CD4-positive, alpha-beta memory T cell (primary cell): ENCODE measurements around the gene FZD1. TPM values are rescaled to one million over a fixed set of nuclear protein-coding genes. Genes with fewer than 3 reads are reported as not detected.

ENCODE experiments used
- CTCF ChIA-PET: fragments of 350-600 bp; sonication (Branson Sonifier 250); formaldehyde crosslinking; loops from one replicate; lab custom pipeline; 2021; ENCODE audit warnings: inconsistent platforms; ENCODE audit not compliant: partially characterized antibody; lab: Charles Lee
- POLR2A ChIA-PET: fragments of 350-600 bp; sonication (Branson Sonifier 250); formaldehyde crosslinking; loops from one replicate; lab custom pipeline; 2021; ENCODE audit not compliant: partially characterized antibody; lab: Charles Lee
- DNase-seq, 5 donors: peaks; one replicate each; pipeline versions ENCODE4 v3.0.0 to v3.0.0-alpha.2; 2020 to 2022; ENCODE audit warnings: mixed read lengths in 1 of 5
- H3K27ac ChIP-seq: one replicate; pipeline ENCODE4 v1.7.0; 2013; ENCODE audit warnings: low read depth, low read length
- H3K27me3 ChIP-seq: 2 replicates; pipeline ENCODE4 v1.7.0; 2013; ENCODE audit warnings: mild to moderate bottlenecking, low read length, moderate library complexity; ENCODE audit not compliant: insufficient read depth
- H3K36me3 ChIP-seq: 2 replicates; pipeline ENCODE4 v1.7.0; 2013; ENCODE audit warnings: mild to moderate bottlenecking, low read length, moderate library complexity; ENCODE audit not compliant: insufficient read depth
- H3K4me1 ChIP-seq: 2 replicates; pipeline ENCODE4 v1.7.0; 2013; ENCODE audit warnings: mild to moderate bottlenecking, low read length, moderate library complexity; ENCODE audit not compliant: insufficient read depth
- H3K4me3 ChIP-seq, 2 donors: one replicate each; pipeline ENCODE4 v1.7.0; 2013; ENCODE audit warnings: low read length in 2 of 2, mild to moderate bottlenecking in 1 of 2
- H3K9me3 ChIP-seq, 2 donors: one replicate each; pipeline ENCODE4 v1.7.0; 2013; ENCODE audit warnings: low read length in 2 of 2, control low read depth in 1 of 2; ENCODE audit not compliant: control insufficient read depth in 1 of 2
- H3K27ac Mint-ChIP-seq, 7 donors: one replicate each; pipeline ENCODE4 v1.8.0; 2020 to 2021; ENCODE audit warnings: mixed read lengths in 7 of 7, mild to moderate bottlenecking in 6 of 7, inconsistent platforms in 3 of 7, moderate library complexity in 3 of 7
- H3K27me3 Mint-ChIP-seq, 2 donors: one replicate each; pipeline ENCODE4 v1.8.0; 2020 to 2021; ENCODE audit warnings: mixed read lengths in 2 of 2
- H3K36me3 Mint-ChIP-seq, 2 donors: one replicate each; pipeline ENCODE4 v1.8.0; 2020 to 2021; ENCODE audit warnings: mixed read lengths in 2 of 2, inconsistent platforms in 1 of 2, mild to moderate bottlenecking in 1 of 2
- H3K4me1 Mint-ChIP-seq, 4 donors: one replicate each; pipeline ENCODE4 v1.8.0; 2020 to 2021; ENCODE audit warnings: mixed read lengths in 4 of 4, mild to moderate bottlenecking in 1 of 4
- H3K4me3 Mint-ChIP-seq, 8 donors: one replicate each; pipeline ENCODE4 v1.8.0; 2020 to 2021; ENCODE audit warnings: mixed read lengths in 8 of 8, mild to moderate bottlenecking in 7 of 8, moderate library complexity in 6 of 8, inconsistent platforms in 3 of 8
- H3K9me3 Mint-ChIP-seq, 8 donors: one replicate each; pipeline ENCODE4 v1.8.0; 2020 to 2021; ENCODE audit warnings: mixed read lengths in 8 of 8, mild to moderate bottlenecking in 5 of 8, inconsistent platforms in 3 of 8, moderate library complexity in 1 of 8
- intact Hi-C: fragments of 100-400 bp; cut with micrococcal nuclease; formaldehyde crosslinking; loops from one replicate; pipeline ENCODE4 v1.15.1; 2023
- polyA plus RNA-seq, 2 donors: library from polyadenylated mRNA; unstranded; fragments of 300-500 nt; fragmentation: Illumina TruSeq; gene quantifications; one replicate each; pipeline ENCODE4 v1.2.3, GENCODE V29; 2021
- total RNA-seq, 2 experiments: library from RNA; stranded (reverse); gene quantifications; one replicate each; pipeline ENCODE4 v1.2.3, GENCODE V29; 2021

The FZD1 gene
- total and polyA plus RNA-seq, 4 experiments from 2014 or later = 0.08 to 0.09 TPM; not detected in 2

DNA sequence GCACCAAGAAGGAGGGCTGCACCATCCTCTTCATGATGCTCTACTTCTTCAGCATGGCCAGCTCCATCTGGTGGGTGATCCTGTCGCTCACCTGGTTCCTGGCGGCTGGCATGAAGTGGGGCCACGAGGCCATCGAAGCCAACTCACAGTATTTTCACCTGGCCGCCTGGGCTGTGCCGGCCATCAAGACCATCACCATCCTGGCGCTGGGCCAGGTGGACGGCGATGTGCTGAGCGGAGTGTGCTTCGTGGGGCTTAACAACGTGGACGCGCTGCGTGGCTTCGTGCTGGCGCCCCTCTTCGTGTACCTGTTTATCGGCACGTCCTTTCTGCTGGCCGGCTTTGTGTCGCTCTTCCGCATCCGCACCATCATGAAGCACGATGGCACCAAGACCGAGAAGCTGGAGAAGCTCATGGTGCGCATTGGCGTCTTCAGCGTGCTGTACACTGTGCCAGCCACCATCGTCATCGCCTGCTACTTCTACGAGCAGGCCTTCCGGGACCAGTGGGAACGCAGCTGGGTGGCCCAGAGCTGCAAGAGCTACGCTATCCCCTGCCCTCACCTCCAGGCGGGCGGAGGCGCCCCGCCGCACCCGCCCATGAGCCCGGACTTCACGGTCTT is 1.9 kb downstream of the FZD1 start:
- POLR2A ChIA-PET = no interaction called here
- Mint-ChIP-seq H3K27ac (peak overlapping the region in 1 of 7 donors; percentile 38), H3K27me3 (peaks cover 15 to 24% of the 10 kb centered on the region in 2 donors), H3K4me1 (peaks cover 0 to 30% (median 3%) of the 10 kb centered on the region in 4 donors), H3K4me3 (peak overlapping the region in 5 of 8 donors; percentile 46 to 75 (median 54)), H3K9me3 (peaks cover 0 to 4% (median 0%) of the 10 kb centered on the region in 8 donors), H3K36me3 (no peaks in the 10 kb centered on the region)
- Histone ChIP-seq H3K4me3 (no peak overlapping the region), H3K9me3 (no peaks in the 10 kb centered on the region), H3K4me1 (peaks cover 8% of the 10 kb centered on the region), H3K36me3 (no peaks in the 10 kb centered on the region), H3K27me3 (peaks cover 8% of the 10 kb centered on the region), H3K27ac (no peak overlapping the region)
- intact Hi-C loops = no loop called here
- DNase-seq = no peak
- CTCF ChIA-PET = no interaction called here

DNA sequence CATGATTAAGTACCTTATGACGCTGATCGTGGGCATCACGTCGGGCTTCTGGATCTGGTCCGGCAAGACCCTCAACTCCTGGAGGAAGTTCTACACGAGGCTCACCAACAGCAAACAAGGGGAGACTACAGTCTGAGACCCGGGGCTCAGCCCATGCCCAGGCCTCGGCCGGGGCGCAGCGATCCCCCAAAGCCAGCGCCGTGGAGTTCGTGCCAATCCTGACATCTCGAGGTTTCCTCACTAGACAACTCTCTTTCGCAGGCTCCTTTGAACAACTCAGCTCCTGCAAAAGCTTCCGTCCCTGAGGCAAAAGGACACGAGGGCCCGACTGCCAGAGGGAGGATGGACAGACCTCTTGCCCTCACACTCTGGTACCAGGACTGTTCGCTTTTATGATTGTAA is 2.5 kb downstream of the FZD1 start:
- no peaks in the 10 kb centered on the region for H3K36me3 Mint-ChIP-seq
- peaks cover 15 to 23% of the 10 kb centered on the region in 2 donors for H3K27me3 Mint-ChIP-seq
- peaks cover 8% of the 10 kb centered on the region for H3K27me3 ChIP-seq
- CTCF ChIA-PET = no interaction called here
- H3K4me3 Mint-ChIP-seq = peak overlapping the region in 5 of 8 donors; percentile 9 to 41 (median 36)
- H3K9me3 Mint-ChIP-seq = peaks cover 0 to 4% (median 0%) of the 10 kb centered on the region in 8 donors
- no peak for DNase-seq
- H3K9me3 ChIP-seq = no peaks in the 10 kb centered on the region
- peaks cover 8% of the 10 kb centered on the region for H3K4me1 ChIP-seq
- H3K27ac Mint-ChIP-seq = no peak overlapping the region
- POLR2A ChIA-PET = no interaction called here
- H3K27ac ChIP-seq = no peak overlapping the region
- no peaks in the 10 kb centered on the region for H3K36me3 ChIP-seq
- no peak overlapping the region for H3K4me3 ChIP-seq
- H3K4me1 Mint-ChIP-seq = peaks cover 0 to 30% (median 3%) of the 10 kb centered on the region in 4 donors
- intact Hi-C loops = no loop called here

- H3K27me3 Mint-ChIP-seq = peaks cover 10 to 18% of the 10 kb centered on the region in 2 donors
- Histone ChIP-seq H3K27ac (no peak overlapping the region), H3K4me3 (no peak overlapping the region), H3K9me3 (no peaks in the 10 kb centered on the region), H3K36me3 (no peaks in the 10 kb centered on the region), H3K4me1 (peaks cover 8% of the 10 kb centered on the region), H3K27me3 (peaks cover 4% of the 10 kb centered on the region)
- H3K9me3 Mint-ChIP-seq = peaks cover 0 to 4% (median 0%) of the 10 kb centered on the region in 8 donors
- peak overlapping the region in 2 of 8 donors; percentile 31 to 39 for H3K4me3 Mint-ChIP-seq
- peaks cover 0 to 30% (median 3%) of the 10 kb centered on the region in 4 donors for H3K4me1 Mint-ChIP-seq
- H3K27ac Mint-ChIP-seq = no peak overlapping the region
- ChIA-PET CTCF (no interaction called here), POLR2A (no interaction called here)
- no peak for DNase-seq
- H3K36me3 Mint-ChIP-seq = no peaks in the 10 kb centered on the region
- intact Hi-C loops = no loop called here
Observed at GRCh38 chr7:91267171-91267955, 3.1 kb downstream of the FZD1 start.

GRCh38 chr7:91270372-91270771 is 6.1 kb downstream of the FZD1 start:
- peaks cover 0 to 12% (median 0%) of the 10 kb centered on the region in 4 donors for H3K4me1 Mint-ChIP-seq
- no peak overlapping the region for H3K27ac ChIP-seq
- H3K27me3 Mint-ChIP-seq = peaks cover 1 to 2% of the 10 kb centered on the region in 2 donors
- H3K27me3 ChIP-seq = no peaks in the 10 kb centered on the region
- H3K27ac Mint-ChIP-seq = no peak overlapping the region
- no peak overlapping the region for H3K4me3 Mint-ChIP-seq
- H3K4me3 ChIP-seq = no peak overlapping the region
- H3K36me3 Mint-ChIP-seq = no peaks in the 10 kb centered on the region
- DNase-seq = no peak
- ChIA-PET CTCF (no interaction called here), POLR2A (no interaction called here)
- no peaks in the 10 kb centered on the region for H3K4me1 ChIP-seq
- intact Hi-C loops = no loop called here
- no peaks in the 10 kb centered on the region for H3K36me3 ChIP-seq
- peaks cover 0 to 4% (median 0%) of the 10 kb centered on the region in 8 donors for H3K9me3 Mint-ChIP-seq
- H3K9me3 ChIP-seq = no peaks in the 10 kb centered on the region

- H3K9me3 ChIP-seq = no peaks in the 10 kb centered on the region
- no peaks in the 10 kb centered on the region for H3K36me3 ChIP-seq
- no peak for DNase-seq
- H3K27ac ChIP-seq = no peak overlapping the region
- H3K27me3 Mint-ChIP-seq = no peaks in the 10 kb centered on the region
- H3K36me3 Mint-ChIP-seq = no peaks in the 10 kb centered on the region
- no peaks in the 10 kb centered on the region for H3K27me3 ChIP-seq
- H3K27ac Mint-ChIP-seq = no peak overlapping the region
- ChIA-PET CTCF (no interaction called here), POLR2A (no interaction called here)
- no peaks in the 10 kb centered on the region for H3K4me1 ChIP-seq
- peaks cover 0 to 1% (median 0%) of the 10 kb centered on the region in 8 donors for H3K9me3 Mint-ChIP-seq
- no peak overlapping the region for H3K4me3 ChIP-seq
- intact Hi-C loops = no loop called here
- no peak overlapping the region for H3K4me3 Mint-ChIP-seq
- no peaks in the 10 kb centered on the region for H3K4me1 Mint-ChIP-seq
Observed at GRCh38 chr7:91276909-91277308, 12.7 kb downstream of the FZD1 start.

DNA sequence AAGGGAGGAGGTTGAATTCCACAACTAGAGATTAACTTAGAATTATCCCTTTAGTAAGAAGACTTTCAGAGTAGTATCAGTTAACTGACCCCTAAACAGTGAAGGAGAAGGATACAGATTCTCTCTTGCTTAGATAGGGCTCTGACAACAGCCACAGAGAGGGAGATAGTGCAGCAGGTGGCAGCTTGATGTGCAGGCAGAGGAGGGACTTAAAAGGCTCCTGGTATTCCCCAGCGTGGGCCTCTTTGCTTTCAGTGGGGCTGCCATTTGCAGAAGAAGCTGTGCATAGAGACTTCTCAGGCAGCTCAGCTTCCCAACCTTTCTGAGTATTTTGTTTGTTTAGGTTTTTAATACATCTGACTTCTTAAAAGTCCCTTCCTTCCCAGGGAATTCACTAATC is 16.0 kb downstream of the FZD1 start:
- ChIA-PET POLR2A (interaction anchor here (0.6 kb wide), 1 partner anchor 34 kb away, joined by 3 read pairs; no protein-coding TSS in a partner anchor), CTCF (no interaction called here)
- H3K27me3 Mint-ChIP-seq = no peaks in the 10 kb centered on the region
- peaks cover 0 to 5% (median 0%) of the 10 kb centered on the region in 8 donors for H3K9me3 Mint-ChIP-seq
- H3K27me3 ChIP-seq = no peaks in the 10 kb centered on the region
- H3K4me3 ChIP-seq = no peak overlapping the region
- no peaks in the 10 kb centered on the region for H3K4me1 ChIP-seq
- no peak overlapping the region for H3K27ac ChIP-seq
- no peaks in the 10 kb centered on the region for H3K36me3 ChIP-seq
- H3K9me3 ChIP-seq = no peaks in the 10 kb centered on the region
- no peak overlapping the region for H3K27ac Mint-ChIP-seq
- intact Hi-C loops = no loop called here
- no peak for DNase-seq
- H3K36me3 Mint-ChIP-seq = no peaks in the 10 kb centered on the region
- no peaks in the 10 kb centered on the region for H3K4me1 Mint-ChIP-seq
- H3K4me3 Mint-ChIP-seq = no peak overlapping the region

GRCh38 chr7:91280604-91281003 is 16.4 kb downstream of the FZD1 start:
- Histone ChIP-seq H3K4me3 (no peak overlapping the region), H3K27ac (no peak overlapping the region), H3K9me3 (no peaks in the 10 kb centered on the region), H3K36me3 (no peaks in the 10 kb centered on the region), H3K4me1 (no peaks in the 10 kb centered on the region), H3K27me3 (no peaks in the 10 kb centered on the region)
- no peaks in the 10 kb centered on the region for H3K36me3 Mint-ChIP-seq
- intact Hi-C loops = no loop called here
- ChIA-PET POLR2A (no interaction called here), CTCF (no interaction called here)
- H3K4me1 Mint-ChIP-seq = no peaks in the 10 kb centered on the region
- H3K9me3 Mint-ChIP-seq = peaks cover 0 to 5% (median 0%) of the 10 kb centered on the region in 8 donors
- DNase-seq = no peak
- H3K27ac Mint-ChIP-seq = no peak overlapping the region
- H3K4me3 Mint-ChIP-seq = no peak overlapping the region
- H3K27me3 Mint-ChIP-seq = no peaks in the 10 kb centered on the region
